ENCODE data around the gene LDAH. TPM values are rescaled to one million over a fixed set of nuclear protein-coding genes. Genes with fewer than 3 reads are reported as not detected.

The LDAH gene
- total RNA-seq, 2 experiments from 2014 or later: 26.6 to 28.8 TPM

- ChIA-PET CTCF (no interaction called here), POLR2A (no interaction called here)
These were observed 151.7 kb downstream of the LDAH start for GRCh38 chr2:20671036-20671735.

DNA sequence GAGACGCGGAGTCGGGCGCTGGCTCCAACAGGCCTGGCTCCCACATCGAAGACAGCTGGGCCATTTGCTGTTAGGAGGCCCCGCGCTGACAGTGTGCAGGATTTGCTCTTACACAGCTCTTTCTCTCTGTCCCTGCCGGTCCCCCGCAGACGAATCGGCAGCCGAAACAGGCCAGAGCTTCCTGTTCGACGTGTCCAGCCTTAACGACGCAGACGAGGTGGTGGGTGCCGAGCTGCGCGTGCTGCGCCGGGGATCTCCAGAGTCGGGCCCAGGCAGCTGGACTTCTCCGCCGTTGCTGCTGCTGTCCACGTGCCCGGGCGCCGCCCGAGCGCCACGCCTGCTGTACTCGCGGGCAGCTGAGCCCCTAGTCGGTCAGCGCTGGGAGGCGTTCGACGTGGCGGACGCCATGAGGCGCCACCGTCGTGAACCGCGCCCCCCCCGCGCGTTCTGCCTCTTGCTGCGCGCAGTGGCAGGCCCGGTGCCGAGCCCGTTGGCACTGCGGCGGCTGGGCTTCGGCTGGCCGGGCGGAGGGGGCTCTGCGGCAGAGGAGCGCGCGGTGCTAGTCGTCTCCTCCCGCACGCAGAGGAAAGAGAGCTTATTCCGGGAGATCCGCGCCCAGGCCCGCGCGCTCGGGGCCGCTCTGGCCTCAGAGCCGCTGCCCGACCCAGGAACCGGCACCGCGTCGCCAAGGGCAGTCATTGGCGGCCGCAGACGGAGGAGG is 152.4 kb downstream of the LDAH start:
- POLR2A ChIA-PET: no interaction called here
- CTCF ChIA-PET: interaction anchor here (0.6 to 1.0 kb wide), 2 partner anchors 9 to 16 kb away, joined by 3 to 7 read pairs; no protein-coding TSS in a partner anchor

- POLR2A ChIA-PET: no interaction called here
- CTCF ChIA-PET: interaction anchor here (1.0 kb wide), 1 partner anchor 8 kb away, joined by 7 read pairs; no protein-coding TSS in a partner anchor
These were observed 153.2 kb downstream of the LDAH start for GRCh38 chr2:20669562-20670314.

DNA sequence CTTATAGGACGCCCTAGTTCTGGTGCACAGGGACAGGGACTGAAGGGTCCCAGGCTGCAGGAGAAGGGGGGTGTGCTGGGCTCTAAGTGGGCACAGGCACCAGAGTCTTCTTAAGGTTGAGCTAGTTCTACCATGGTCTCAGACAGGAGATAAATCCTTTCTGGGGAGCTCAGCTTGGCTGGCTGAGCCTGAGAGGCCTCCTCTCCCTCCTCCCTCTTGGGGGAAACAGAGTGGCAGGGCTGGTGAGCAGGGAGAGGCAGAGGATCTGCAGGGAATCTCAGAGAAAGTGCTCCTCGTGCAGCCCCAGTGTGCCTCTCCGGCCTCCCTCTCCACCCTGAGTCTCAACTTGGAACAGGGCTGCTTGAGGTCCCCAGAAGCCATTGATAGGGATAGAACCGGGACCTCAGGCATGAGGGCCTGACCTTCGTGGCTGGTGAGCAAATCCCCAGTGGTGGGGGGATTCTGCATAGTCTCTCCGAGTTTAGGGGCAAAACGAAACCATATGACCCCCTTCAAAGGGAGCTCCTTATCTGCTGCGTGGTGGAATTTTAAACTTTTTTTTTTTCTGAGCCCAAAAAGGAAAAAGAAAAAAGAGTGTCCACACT is 153.9 kb downstream of the LDAH start:
- CTCF ChIA-PET: no interaction called here
- POLR2A ChIA-PET: no interaction called here

GRCh38 chr2:20668451-20668850 is 154.4 kb downstream of the LDAH start:
- CTCF ChIA-PET: interaction anchor here (0.7 kb wide), 1 partner anchor 295 kb away, joined by 3 read pairs; no protein-coding TSS in a partner anchor
- POLR2A ChIA-PET: no interaction called here

GRCh38 chr2:20667531-20668401 is 155.1 kb downstream of the LDAH start:
- POLR2A ChIA-PET: no interaction called here
- CTCF ChIA-PET: interaction anchor here (0.7 to 2.2 kb wide), 2 partner anchors 295 to 296 kb away, joined by 3 to 12 read pairs; no protein-coding TSS in a partner anchor

DNA sequence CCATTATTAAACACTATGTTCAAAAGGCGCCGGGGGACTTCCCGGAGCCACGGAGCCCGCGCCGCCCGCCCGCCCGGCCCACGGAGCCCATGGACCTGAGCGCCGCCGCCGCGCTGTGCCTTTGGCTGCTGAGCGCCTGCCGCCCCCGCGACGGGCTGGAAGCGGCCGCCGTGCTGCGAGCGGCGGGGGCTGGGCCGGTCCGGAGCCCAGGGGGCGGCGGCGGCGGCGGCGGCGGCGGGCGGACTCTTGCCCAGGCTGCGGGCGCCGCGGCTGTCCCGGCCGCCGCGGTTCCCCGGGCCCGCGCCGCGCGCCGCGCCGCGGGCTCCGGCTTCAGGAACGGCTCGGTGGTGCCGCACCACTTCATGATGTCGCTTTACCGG is 155.8 kb downstream of the LDAH start:
- ChIA-PET POLR2A (no interaction called here), CTCF (interaction anchor here (2.2 kb wide), 1 partner anchor 296 kb away, joined by 12 read pairs; no protein-coding TSS in a partner anchor)

DNA sequence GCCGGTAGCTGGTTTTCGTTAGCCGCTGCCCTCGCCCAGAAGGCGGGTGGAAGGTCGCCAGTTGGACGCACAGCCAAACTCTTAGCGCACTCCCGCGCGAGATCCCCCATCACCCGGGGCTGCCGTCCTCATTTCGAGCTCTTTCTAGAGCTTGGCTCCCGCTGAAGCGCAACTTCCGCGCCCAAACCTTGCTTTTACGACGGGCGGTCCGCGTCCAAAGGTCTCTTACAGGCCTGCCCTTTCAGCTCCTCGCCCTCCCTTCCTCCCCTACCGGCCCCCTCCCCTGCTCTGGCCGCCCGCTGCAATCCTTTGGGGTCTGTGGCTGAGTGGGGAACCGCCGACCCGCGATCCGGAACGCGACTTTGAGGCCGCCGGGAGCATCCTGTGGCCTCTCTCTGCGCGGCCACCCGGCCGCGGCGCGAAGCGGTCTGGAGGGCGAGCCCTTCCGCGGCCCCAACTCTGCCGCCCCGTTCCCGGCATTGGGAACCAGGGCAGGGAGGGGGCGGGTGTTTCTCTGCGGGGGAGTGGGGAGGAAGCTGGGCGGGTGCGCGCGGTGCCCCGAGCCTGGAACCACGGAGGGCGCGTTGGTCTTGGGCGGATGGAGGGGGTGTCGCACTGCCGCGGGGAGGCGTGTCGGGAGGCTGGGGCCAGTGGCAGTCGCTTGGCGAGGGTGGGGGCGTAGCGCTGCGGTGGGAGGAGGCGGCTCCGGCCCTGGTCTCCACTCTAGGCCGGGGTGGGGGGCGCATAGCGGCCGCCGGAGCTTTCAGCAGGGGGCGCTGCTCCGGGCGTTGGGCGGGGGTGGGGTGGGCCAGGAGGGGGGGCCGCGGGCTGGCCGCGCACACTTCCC is 156.4 kb downstream of the LDAH start, which contains the start of gene GDF7:
Gene GDF7 (plus strand): TSS at position 841 of the 847 bp plus-strand sequence. CDS start 96 bp downstream, outside the sequence.
- CTCF ChIA-PET: interaction anchor here (1.0 to 2.2 kb wide), 4 partner anchors 15 to 297 kb away, joined by 3 to 12 read pairs (median 6); partner anchors contain the start of gene HS1BP3
- POLR2A ChIA-PET: interaction anchor here (0.7 kb wide), 1 partner anchor 9 kb away, joined by 4 read pairs; no protein-coding TSS in a partner anchor

DNA sequence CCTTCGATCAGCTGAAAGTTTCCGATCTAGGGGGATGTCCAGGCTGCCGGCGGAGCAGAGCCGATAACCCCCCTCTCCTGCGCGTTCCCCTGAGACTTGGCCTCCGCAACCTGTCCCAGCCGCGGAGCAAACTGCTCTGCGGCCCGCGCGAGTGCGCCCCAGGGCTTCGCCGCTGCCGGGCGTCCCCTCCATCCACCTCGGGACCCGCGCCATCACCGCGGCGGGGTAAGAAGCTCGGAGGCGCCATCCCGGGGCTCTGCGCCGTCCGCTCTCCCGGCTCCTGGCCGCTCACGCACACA is 156.9 kb downstream of the LDAH start:
- ChIA-PET POLR2A (no interaction called here), CTCF (interaction anchor here (1.0 to 2.2 kb wide), 4 partner anchors 15 to 297 kb away, joined by 3 to 12 read pairs (median 6); partner anchors contain the start of gene HS1BP3)

DNA sequence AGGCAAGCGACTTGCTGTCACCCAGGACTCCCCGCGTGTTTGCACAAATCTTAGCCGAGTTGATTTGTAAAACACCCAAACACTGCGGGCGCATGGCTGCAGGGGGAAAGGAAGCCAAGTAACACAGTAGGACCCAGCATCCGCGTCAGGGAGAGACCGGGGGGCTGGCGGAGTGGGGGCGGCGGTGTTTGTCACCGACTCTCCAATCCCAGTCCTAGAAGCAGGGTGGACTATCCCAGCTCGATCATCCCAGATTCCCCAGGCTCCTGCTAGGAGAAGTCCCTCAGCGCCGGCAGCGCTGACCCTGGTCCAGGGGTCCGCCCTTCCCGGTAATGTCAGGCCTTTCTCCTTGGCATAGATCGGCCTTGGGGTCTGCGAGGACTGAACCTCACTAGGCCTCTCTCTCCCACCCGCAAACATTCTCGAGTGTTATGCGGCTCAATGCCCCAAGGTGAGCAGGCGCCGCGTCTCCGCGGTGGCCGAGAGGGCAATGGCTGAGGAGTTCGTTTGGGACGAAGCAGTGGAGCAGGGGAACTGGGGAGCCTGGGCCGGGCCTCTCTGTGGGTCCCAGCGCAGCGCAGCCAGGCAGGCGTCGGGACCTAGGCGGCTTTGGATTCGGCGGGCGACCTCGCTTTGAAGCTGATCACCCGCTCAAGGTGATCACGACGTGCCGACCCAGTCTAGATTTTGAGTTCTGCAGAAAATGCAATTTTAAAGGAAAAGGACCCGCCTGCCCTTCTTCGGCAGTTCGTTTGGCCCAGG is 157.5 kb downstream of the LDAH start:
- POLR2A ChIA-PET: no interaction called here
- CTCF ChIA-PET: interaction anchor here (1.0 to 6.4 kb wide), 5 partner anchors 14 to 298 kb away, joined by 3 to 82 read pairs (median 9); partner anchors contain the start of gene HS1BP3

DNA sequence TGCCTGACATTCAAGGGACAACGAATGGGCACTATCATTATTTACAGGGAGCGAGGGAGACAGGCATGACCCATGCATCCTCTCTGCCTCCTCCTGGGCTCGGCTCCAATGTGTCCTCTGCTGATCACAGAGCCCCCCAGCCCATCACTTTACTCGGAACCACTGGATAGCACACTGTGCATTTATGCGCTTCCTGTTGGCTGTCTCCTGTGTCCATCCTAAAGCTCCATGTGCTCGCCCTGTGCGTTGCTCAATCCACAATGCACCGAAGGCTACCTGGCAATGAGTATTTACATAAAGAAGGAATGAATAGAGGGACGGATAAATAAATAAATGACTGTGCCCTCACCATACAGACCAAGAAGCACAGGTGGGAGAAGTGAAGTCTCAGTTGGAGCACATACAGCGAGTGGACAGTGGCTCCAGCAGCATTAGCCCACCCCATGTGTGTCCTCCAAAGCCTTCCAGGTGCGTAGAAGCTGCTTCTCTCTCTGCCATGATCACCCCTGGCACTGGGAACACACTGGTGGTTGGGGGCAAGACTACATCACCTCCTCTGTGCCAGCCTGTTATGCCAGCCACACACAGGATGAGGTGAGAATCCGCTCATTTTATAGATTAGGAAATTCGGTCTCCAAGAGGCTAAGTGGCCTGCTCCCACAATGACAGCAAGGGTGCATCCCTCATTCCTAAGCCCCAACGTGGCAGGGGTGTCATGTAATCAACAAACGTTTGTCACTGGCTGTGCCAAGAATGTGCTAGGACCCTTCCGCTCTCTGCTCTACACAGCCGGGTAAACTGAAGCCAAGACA is 158.3 kb downstream of the LDAH start:
- POLR2A ChIA-PET: no interaction called here

DNA sequence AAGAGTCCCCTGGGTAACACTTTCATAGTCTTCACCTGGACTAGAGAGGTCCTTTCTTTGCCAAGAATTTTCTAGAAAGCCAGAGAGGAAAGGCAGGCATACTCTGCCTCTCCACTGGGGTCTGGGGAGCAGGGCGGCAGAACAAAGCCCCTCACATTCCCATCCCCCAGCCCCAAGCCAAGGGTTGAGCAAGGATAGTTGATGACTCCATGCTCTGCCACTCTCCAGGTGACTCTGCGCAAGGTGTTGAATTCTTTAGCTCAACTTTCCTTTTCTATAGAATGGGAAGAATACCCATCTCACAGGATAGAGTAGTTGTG is 158.9 kb downstream of the LDAH start:
- ChIA-PET CTCF (interaction anchor here (1.4 to 6.4 kb wide), 2 partner anchors 13 to 298 kb away, joined by 6 to 82 read pairs; no protein-coding TSS in a partner anchor), POLR2A (no interaction called here)

More for the DNA sequence above, 158.3 kb downstream of the LDAH start:
- CTCF ChIA-PET: interaction anchor here (1.4 to 6.4 kb wide), 3 partner anchors 13 to 298 kb away, joined by 6 to 82 read pairs (median 9); partner anchors contain the start of gene HS1BP3

DNA sequence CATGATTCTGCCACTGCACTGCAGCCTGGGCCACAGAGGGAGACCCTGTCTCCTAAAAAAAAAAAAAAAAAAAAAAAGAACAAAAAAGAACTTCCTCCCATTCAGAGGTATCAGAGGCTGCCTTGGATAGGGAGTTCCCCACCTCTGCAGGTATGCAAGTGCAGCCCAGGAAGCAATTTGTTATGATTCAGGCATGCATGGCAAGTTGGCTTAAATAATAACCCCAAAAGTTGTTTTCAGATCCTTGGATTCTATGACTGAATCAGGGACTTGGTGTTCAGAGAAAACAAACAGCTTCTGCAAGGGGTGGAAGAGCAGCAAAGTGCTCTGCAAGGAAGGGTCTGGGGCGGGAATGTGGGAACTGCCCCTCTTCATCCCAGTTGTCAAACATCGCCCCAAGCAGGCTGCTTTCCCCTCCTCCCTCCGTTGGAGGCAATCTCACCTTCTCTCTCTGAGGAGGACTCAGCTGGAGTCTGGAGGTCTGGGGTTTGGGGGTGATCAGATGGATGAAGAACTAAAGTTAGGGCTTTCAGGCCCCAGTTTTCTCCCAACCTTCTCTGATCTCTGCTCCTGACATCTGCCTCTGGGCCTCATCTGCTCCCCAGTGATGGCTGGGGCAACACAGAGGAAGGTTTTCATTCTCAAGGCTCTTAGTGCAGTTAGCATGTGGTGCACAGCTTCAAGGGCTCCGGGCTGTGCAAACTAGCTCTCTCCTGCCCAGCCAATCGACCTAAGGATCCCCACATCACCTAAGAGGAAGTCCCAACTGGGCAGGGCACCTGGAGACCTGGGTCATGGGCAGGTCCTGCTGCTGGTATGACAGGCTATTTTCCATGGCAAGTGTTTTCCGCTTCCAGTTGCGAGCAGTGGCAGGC is 159.5 kb downstream of the LDAH start:
- ChIA-PET POLR2A (no interaction called here), CTCF (interaction anchor here (0.7 to 6.4 kb wide), 4 partner anchors 12 to 299 kb away, joined by 4 to 82 read pairs (median 15); partner anchors contain the start of gene HS1BP3)

- POLR2A ChIA-PET: no interaction called here
These were observed 160.5 kb downstream of the LDAH start for GRCh38 chr2:20662308-20662937.

More at GRCh38 chr2:20662308-20662937, 160.5 kb downstream of the LDAH start:
- CTCF ChIA-PET: interaction anchor here (0.8 to 6.4 kb wide), 8 partner anchors 8 to 365 kb away, joined by 3 to 82 read pairs (median 6); partner anchors contain the start of gene HS1BP3
